ENCODE data around the gene CAMK2B. TPM values are rescaled to one million over a fixed set of nuclear protein-coding genes. Genes with fewer than 3 reads are reported as not detected.

CAMK2B gene
- total RNA-seq, 2 donors from 2014 or later: 0.42 to 0.80 TPM

- no peak overlapping the region for H3K4me3 ChIP-seq
- no peaks in the 10 kb centered on the region for H3K4me1 ChIP-seq
- H3K36me3 ChIP-seq: no peaks in the 10 kb centered on the region
- no peaks in the 10 kb centered on the region for H3K27me3 ChIP-seq
- no peak overlapping the region for H3K9ac ChIP-seq (ENCODE audit: low read depth in 2 of 2, low read length in 2 of 2)
- TF ChIP-seq, protein P1, sequence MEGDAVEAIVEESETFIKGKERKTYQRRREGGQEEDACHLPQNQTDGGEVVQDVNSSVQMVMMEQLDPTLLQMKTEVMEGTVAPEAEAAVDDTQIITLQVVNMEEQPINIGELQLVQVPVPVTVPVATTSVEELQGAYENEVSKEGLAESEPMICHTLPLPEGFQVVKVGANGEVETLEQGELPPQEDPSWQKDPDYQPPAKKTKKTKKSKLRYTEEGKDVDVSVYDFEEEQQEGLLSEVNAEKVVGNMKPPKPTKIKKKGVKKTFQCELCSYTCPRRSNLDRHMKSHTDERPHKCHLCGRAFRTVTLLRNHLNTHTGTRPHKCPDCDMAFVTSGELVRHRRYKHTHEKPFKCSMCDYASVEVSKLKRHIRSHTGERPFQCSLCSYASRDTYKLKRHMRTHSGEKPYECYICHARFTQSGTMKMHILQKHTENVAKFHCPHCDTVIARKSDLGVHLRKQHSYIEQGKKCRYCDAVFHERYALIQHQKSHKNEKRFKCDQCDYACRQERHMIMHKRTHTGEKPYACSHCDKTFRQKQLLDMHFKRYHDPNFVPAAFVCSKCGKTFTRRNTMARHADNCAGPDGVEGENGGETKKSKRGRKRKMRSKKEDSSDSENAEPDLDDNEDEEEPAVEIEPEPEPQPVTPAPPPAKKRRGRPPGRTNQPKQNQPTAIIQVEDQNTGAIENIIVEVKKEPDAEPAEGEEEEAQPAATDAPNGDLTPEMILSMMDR (IDR thresholded peaks at IDR 0.05): no peak
- no peak overlapping the region for H3K27ac ChIP-seq
- DNase-seq: no peak
- no peaks in the 10 kb centered on the region for H3K9me3 ChIP-seq
- intact Hi-C loops (cut with DNase I): no loop called here
Measured at GRCh38 chr7:44218418-44219201, 106.8 kb downstream of the CAMK2B start.

- Histone ChIP-seq H3K4me1 (no peaks in the 10 kb centered on the region), H3K27ac (no peak overlapping the region), H3K36me3 (no peaks in the 10 kb centered on the region), H3K9me3 (no peaks in the 10 kb centered on the region), H3K27me3 (no peaks in the 10 kb centered on the region), H3K4me3 (no peak overlapping the region), H3K9ac (ENCODE audit: low read depth in 2 of 2, low read length in 2 of 2) (no peak overlapping the region)
- TF ChIP-seq, protein P1 (IDR thresholded peaks at IDR 0.05): no peak
- DNase-seq: no peak
- intact Hi-C loops (cut with DNase I): no loop called here
Measured at GRCh38 chr7:44217852-44218402, 107.5 kb downstream of the CAMK2B start.

DNA sequence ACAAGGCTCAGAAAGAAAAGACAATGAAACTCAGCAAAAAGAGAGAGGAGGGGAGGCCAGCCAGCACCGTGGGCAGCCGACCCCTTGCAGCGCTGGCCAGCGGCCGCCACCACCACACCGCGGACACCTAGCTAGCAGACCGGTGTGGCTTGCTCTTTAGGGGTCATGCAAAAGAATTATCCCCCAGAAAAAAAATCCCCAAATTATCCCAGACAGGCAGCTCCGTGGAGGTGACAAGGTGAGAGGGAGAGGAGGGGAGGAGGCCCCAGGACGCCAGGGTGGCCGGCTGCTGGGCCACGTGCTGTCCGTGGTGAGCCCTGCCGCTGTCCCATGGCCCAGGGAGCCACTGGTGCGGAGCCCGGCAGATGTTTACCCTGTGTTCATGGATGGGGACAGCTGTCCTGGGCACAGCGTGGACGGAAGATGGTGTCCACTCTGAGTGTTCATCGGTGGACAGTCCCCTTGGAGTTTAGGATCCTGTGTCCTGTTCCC is 108.1 kb downstream of the CAMK2B start:
- Histone ChIP-seq H3K36me3 (no peaks in the 10 kb centered on the region), H3K9ac (ENCODE audit: low read depth in 2 of 2, low read length in 2 of 2) (no peak overlapping the region), H3K4me3 (no peak overlapping the region), H3K27ac (no peak overlapping the region), H3K27me3 (no peaks in the 10 kb centered on the region), H3K9me3 (no peaks in the 10 kb centered on the region), H3K4me1 (no peaks in the 10 kb centered on the region)
- TF ChIP-seq, protein P1 (IDR thresholded peaks at IDR 0.05): no peak
- intact Hi-C loops (cut with DNase I): no loop called here
- no peak for DNase-seq

DNA sequence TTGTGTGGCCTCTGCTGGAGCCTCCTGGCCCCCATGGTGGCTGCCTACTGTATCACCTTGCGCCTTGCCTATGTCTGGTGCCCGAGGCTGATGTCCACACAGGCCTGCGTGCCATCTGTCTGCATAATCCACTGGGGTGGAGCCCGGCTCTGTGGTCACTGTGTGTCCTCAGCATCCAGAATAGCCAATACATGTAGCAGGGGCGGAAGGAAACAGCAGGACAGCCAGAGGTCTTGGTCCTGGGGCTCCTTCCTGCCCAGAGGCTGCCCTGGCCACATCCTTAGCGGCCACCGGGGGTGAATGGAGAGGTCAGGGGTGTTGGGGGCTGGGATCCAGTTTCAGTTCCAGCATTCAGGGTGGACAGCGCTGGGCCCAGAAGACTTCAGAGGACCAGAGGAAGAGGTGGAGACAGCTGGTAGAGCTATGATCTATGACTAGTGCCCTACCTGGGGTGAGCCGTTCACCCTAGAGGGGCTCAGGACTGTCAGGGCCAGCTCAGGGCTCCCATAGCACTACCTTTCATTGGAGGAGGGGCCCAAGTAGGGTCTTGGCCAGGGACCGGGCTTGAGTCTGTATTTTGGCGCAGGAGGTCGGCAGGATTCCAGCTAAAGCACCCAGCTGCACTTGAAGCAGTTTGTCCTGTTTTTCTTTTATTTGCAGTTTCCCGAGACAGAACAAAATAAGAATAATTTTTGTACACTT is 108.7 kb downstream of the CAMK2B start:
- TF ChIP-seq, protein P1 (IDR thresholded peaks at IDR 0.05): no peak
- no peaks in the 10 kb centered on the region for H3K4me1 ChIP-seq
- H3K9ac ChIP-seq (ENCODE audit: low read depth in 2 of 2, low read length in 2 of 2): no peak overlapping the region
- no peaks in the 10 kb centered on the region for H3K27me3 ChIP-seq
- H3K9me3 ChIP-seq: no peaks in the 10 kb centered on the region
- H3K27ac ChIP-seq: no peak overlapping the region
- intact Hi-C loops (cut with DNase I): no loop called here
- no peak for DNase-seq
- no peak overlapping the region for H3K4me3 ChIP-seq
- no peaks in the 10 kb centered on the region for H3K36me3 ChIP-seq

- DNase-seq: no peak
- no peaks in the 10 kb centered on the region for H3K9me3 ChIP-seq
- intact Hi-C loops (cut with DNase I): no loop called here
Measured at GRCh38 chr7:44216019-44216418, 109.4 kb downstream of the CAMK2B start.

More at GRCh38 chr7:44216019-44216418, 109.4 kb downstream of the CAMK2B start:
- TF ChIP-seq, protein P1 (IDR thresholded peaks at IDR 0.05): no peak
- no peak overlapping the region for H3K9ac ChIP-seq (ENCODE audit: low read depth in 2 of 2, low read length in 2 of 2)
- H3K27me3 ChIP-seq: no peaks in the 10 kb centered on the region
- H3K27ac ChIP-seq: no peak overlapping the region
- no peak overlapping the region for H3K4me3 ChIP-seq
- no peaks in the 10 kb centered on the region for H3K36me3 ChIP-seq
- no peaks in the 10 kb centered on the region for H3K4me1 ChIP-seq
